Thoracic aorta (tissue), 2 donors: ENCODE measurements around the gene SPECC1. TPM values are rescaled to one million over a fixed set of nuclear protein-coding genes. Genes with fewer than 3 reads are reported as not detected.
A peak's percentile ranks its signal among the peaks of the same experiment; 100 is the strongest.
"Not testable (repeated sequence)": the region's sequence is repeated elsewhere in the genome, so short reads cannot be mapped to it uniquely, and the experiment has no call there.

Experiments
- ATAC-seq: fragments of 150-250 bp; one replicate; pipeline ENCODE4 v1.8.0; 2017; ENCODE audit warnings: low read depth; ENCODE audit not compliant: insufficient number of reproducible peaks, low FRiP score
- DNase-seq: peaks from one replicate; pipeline ENCODE4 v3.0.0-alpha.2; 2020; ENCODE audit warnings: low spot score
- H3K27ac ChIP-seq, 2 donors: fragments of 200-600 bp; sonication (generic); 1 replicate in 1 of 2; 2 replicates in 1 of 2; pipeline ENCODE4 v1.5.1; 2016; ENCODE audit warnings: mild to moderate bottlenecking in 2 of 2, moderate library complexity in 2 of 2
- H3K27me3 ChIP-seq: fragments of 200-600 bp; sonication (generic); replicated peaks from 2 replicates; pipeline ENCODE4 v1.6.0; 2016; ENCODE audit warnings: mild to moderate bottlenecking; ENCODE audit not compliant: insufficient read depth
- H3K36me3 ChIP-seq: fragments of 200-600 bp; sonication (generic); one replicate; pipeline ENCODE4 v1.5.1; 2016
- H3K4me1 ChIP-seq, 2 donors: fragments of 200-600 bp; sonication (generic); 1 replicate in 1 of 2; 2 replicates in 1 of 2; pipeline versions ENCODE4 v1.5.1 to v1.6.0; 2016; ENCODE audit warnings: low read depth in 2 of 2, mild to moderate bottlenecking in 1 of 2; ENCODE audit not compliant: control insufficient read depth in 1 of 2
- H3K4me3 ChIP-seq: fragments of 200-600 bp; sonication (generic); 2 replicates; pipeline ENCODE4 v1.5.1; 2016; ENCODE audit warnings: mild to moderate bottlenecking
- H3K9me3 ChIP-seq: fragments of 200-600 bp; sonication (generic); 2 replicates; pipeline ENCODE4 v1.5.1; 2016
- total RNA-seq, 2 donors: library from RNA; depleted of rRNA; stranded (reverse); fragments of >200 nt; gene quantifications; one replicate each; pipeline versions ENCODE4 v1.1.0 to v1.2.3, GENCODE V29; 2016
- TF ChIP-seq, protein P1 (sequence below): fragments of 200-600 bp; sonication (generic); IDR thresholded peaks from one replicate; pipeline ENCODE4 v1.5.1; 2019; ENCODE audit warnings: antibody characterized with exemption

SPECC1 gene
- total RNA-seq, 2 donors from 2014 or later: 89.8 to 91.9 TPM

DNA sequence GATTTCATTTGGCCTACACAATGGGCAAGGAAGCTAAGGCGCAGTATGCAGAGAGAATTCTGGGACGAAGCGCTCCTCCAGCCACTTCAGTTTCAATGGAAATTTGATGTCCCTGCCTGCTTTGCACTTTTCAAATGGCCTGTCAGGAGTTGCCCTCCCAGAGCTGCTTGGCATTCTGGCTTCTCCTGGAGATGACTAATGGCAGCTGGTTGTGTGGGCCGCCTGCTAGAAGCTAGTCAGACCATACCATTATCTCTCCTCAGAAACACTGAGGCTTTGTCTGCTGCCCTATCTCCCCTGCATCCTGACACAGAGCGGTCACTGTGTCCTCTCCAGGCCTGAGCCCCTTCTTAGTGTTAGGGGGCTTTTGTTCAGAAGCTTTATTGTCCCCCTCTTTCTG is 180.1 kb downstream of the SPECC1 start:
- DNase-seq (no peak), ATAC-seq (no peak)
- H3K4me3 ChIP-seq: no peak overlapping the region
- TF ChIP-seq, protein P1, sequence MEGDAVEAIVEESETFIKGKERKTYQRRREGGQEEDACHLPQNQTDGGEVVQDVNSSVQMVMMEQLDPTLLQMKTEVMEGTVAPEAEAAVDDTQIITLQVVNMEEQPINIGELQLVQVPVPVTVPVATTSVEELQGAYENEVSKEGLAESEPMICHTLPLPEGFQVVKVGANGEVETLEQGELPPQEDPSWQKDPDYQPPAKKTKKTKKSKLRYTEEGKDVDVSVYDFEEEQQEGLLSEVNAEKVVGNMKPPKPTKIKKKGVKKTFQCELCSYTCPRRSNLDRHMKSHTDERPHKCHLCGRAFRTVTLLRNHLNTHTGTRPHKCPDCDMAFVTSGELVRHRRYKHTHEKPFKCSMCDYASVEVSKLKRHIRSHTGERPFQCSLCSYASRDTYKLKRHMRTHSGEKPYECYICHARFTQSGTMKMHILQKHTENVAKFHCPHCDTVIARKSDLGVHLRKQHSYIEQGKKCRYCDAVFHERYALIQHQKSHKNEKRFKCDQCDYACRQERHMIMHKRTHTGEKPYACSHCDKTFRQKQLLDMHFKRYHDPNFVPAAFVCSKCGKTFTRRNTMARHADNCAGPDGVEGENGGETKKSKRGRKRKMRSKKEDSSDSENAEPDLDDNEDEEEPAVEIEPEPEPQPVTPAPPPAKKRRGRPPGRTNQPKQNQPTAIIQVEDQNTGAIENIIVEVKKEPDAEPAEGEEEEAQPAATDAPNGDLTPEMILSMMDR: no peak
- peaks cover 30 to 67% of the 10 kb centered on the region in 2 donors for H3K4me1 ChIP-seq
- H3K9me3 ChIP-seq: no peaks in the 10 kb centered on the region
- H3K27ac ChIP-seq: peak overlapping the region; percentile 31 to 74
- H3K27me3 ChIP-seq: no peaks in the 10 kb centered on the region
- H3K36me3 ChIP-seq: no peaks in the 10 kb centered on the region

DNA sequence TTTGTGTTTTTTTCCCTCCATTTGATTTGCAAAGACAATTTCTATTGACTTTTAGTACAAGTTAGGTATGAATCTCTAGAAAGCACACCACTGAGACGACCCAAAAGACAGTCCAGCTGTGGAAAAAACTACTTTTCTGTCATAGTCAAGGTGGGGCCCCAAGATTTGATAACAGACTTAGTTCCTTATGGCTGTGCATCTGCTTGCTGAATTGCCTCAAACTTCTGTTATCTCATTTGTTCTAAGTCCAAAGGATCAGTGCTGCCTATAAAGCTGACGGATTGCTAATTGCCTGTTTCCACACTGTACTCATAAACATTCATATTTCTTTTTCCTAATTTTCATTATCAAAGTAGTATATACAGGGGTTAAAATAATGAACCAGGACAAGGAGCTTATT is 180.8 kb downstream of the SPECC1 start:
- peaks cover 27 to 62% of the 10 kb centered on the region in 2 donors for H3K4me1 ChIP-seq
- H3K4me3 ChIP-seq: no peak overlapping the region
- no peaks in the 10 kb centered on the region for H3K36me3 ChIP-seq
- DNase-seq (no peak), ATAC-seq (no peak)
- TF ChIP-seq, protein P1: no peak
- no peaks in the 10 kb centered on the region for H3K27me3 ChIP-seq
- peak overlapping the region; percentile 20 to 74 for H3K27ac ChIP-seq
- H3K9me3 ChIP-seq: no peaks in the 10 kb centered on the region

DNA sequence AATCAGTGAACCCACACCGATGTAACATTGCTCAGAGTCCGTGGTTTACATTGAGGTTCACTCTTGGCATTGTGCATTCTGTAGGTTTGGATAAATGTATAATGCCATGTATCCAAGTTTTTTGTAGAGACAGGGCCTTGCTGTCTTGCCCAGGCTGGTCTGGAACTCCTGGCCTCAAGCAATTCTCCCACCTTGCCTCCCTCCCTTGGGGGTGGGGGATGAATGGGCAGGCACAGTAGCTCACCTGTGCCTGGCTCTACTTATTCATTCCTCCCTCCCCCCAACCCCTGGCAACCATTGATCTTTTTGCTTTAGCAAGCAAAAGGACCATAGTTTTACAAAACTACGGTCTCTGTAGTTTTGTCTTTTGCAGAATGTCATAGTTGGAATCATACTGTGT is 181.4 kb downstream of the SPECC1 start:
- H3K4me1 ChIP-seq: peaks cover 27 to 59% of the 10 kb centered on the region in 2 donors
- ATAC-seq: no peak
- H3K27me3 ChIP-seq: no peaks in the 10 kb centered on the region
- H3K36me3 ChIP-seq: no peaks in the 10 kb centered on the region
- TF ChIP-seq, protein P1: no peak
- H3K4me3 ChIP-seq: no peak overlapping the region
- no peaks in the 10 kb centered on the region for H3K9me3 ChIP-seq
- H3K27ac ChIP-seq: peak overlapping the region; percentile 23 to 74
- no peak for DNase-seq

DNA sequence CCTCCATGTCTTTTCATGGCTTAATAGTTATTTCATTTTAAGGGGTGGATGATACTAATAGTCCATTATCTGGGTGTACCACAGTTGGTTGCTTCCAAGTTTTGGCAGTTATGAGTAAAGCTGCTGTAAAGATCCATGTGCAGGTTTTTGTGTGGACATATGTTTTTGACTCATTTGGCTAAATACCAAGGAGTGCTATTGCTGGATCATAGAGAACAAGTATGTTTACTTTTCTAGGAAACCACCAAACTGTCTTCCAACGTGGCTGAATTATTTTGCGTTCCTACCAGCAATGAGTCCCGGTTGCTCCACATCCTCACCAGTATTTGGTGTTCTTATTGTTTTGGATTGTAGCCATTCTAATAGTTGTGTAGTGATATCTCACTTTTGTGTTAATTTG is 181.9 kb downstream of the SPECC1 start:
- Histone ChIP-seq H3K9me3 (no peaks in the 10 kb centered on the region), H3K4me1 (peaks cover 27 to 59% of the 10 kb centered on the region in 2 donors), H3K36me3 (no peaks in the 10 kb centered on the region), H3K27me3 (no peaks in the 10 kb centered on the region), H3K4me3 (no peak overlapping the region), H3K27ac (peak overlapping the region; percentile 23 to 74)
- ATAC-seq: no peak
- TF ChIP-seq, protein P1: no peak
- DNase-seq: no peak

DNA sequence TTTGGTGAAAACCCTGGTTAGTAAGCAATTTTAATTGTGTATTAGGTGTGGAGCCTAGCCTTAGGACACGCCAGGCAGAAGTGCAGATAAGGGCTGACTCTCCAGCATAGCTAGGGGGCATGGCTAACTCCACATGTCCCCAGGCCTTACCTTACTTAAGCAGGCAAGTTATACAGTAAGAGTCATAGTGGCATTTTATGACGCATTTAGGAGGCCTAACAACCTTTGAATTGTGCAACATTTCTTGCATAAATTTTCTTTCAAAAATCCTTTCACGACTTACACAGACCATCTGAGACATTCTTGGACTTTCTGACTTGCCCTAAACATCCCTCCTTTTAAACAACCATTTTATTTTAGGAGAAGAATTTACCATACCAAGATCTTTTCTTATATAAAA is 187.1 kb downstream of the SPECC1 start:
- H3K27ac ChIP-seq: not testable (repeated sequence)

DNA sequence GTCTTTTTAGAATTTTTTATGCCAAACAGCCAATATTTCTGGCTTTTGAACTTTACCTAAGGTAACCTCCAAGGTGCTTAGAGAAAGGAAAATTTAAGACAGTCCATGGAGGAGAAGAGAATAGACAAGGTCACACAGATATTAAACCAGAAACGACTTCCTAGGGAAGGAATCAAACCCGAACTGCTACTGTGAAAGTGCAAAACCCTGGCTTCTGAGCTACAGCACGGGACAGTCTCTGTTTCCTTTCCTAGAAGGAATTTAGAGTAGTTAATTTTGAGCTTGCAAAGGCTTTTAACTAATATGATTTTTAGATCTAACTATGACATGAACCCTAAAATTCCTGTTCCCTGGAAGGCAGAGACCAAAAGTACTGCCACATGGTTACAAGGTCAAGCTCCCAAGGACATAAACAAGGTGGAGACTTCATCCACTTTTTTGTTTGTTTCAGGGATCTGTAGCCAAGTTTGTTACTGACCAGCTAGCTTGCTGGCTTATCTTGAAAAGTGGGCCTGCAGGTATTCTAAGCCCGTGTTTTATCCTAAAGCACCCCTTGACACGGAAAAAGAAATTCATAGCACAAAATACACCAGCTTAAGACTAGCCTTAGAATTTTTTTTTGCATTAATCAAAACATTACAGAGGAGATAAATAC is 188.2 kb downstream of the SPECC1 start:
- TF ChIP-seq, protein P1: no peak
- ATAC-seq (no peak), DNase-seq (no peak)

More for the DNA sequence above, 187.1 kb downstream of the SPECC1 start:
- not testable (repeated sequence) for H3K27me3 ChIP-seq, H3K36me3 ChIP-seq, ATAC-seq, H3K9me3 ChIP-seq, DNase-seq, H3K4me3 ChIP-seq
- peaks cover 17 to 33% of the 10 kb centered on the region in 2 donors for H3K4me1 ChIP-seq

More for the DNA sequence above, 188.2 kb downstream of the SPECC1 start:
- Histone ChIP-seq H3K36me3 (no peaks in the 10 kb centered on the region), H3K9me3 (no peaks in the 10 kb centered on the region), H3K27me3 (no peaks in the 10 kb centered on the region), H3K4me1 (peaks cover 9 to 22% of the 10 kb centered on the region in 2 donors), H3K27ac (no peak overlapping the region), H3K4me3 (no peak overlapping the region)
